ENCODE results near the gene SOX6.

DNA sequence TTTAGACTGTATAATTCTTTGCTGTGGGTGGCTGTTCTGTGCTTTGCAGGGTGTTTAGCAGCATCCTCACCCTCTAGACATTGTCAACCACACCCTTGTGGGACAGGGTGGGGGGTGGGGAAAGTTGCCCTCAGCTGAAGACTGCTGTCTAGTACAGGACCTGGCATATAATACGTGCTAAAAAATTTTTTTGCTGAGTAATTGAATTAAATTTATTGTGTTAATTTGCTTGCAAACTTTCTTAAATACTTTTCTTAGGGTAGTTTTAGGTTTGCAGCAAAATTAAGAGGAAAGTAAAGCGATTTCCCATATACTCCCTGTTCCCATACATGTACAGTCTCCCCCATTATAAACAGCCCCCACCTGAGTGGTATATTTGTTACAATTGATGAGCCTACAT lies 268.5 kb downstream of the SOX6 start:
- TF ChIP-seq, protein P1, sequence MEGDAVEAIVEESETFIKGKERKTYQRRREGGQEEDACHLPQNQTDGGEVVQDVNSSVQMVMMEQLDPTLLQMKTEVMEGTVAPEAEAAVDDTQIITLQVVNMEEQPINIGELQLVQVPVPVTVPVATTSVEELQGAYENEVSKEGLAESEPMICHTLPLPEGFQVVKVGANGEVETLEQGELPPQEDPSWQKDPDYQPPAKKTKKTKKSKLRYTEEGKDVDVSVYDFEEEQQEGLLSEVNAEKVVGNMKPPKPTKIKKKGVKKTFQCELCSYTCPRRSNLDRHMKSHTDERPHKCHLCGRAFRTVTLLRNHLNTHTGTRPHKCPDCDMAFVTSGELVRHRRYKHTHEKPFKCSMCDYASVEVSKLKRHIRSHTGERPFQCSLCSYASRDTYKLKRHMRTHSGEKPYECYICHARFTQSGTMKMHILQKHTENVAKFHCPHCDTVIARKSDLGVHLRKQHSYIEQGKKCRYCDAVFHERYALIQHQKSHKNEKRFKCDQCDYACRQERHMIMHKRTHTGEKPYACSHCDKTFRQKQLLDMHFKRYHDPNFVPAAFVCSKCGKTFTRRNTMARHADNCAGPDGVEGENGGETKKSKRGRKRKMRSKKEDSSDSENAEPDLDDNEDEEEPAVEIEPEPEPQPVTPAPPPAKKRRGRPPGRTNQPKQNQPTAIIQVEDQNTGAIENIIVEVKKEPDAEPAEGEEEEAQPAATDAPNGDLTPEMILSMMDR (IDR thresholded peaks at IDR 0.05), result no peak
- TF ChIP-seq POLR2A (IDR thresholded peaks at IDR 0.05) (no peak), EP300 (IDR thresholded peaks at IDR 0.05) (no peak)
